Middle frontal gyrus (tissue), 1 donor: ENCODE data around the gene OLA1.

Experiments used
- DNase-seq: peaks from one replicate; pipeline ENCODE4 v3.0.0-alpha.2; 2015; ENCODE audit warnings: low spot score; ENCODE audit errors: extremely low spot score

Gene OLA1

DNA sequence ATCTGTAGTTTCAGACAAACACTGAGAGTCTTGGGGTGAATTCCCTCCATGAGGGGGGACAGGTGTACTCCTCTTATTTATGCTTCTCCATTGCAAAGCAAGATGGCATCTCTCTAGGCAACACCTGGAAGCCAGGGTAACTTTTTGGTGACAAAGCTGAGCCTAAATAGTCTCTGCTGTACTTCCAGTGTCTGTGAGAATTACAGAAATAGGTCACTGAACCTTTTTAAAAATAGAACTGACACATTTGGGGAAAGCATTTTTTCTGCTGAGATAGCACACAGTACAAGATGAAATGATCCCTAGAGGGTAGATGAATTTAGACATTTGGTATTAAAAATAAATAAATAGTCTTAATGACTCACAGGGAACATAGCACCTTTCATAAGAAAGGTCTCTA lies 211.5 kb downstream of the OLA1 start:
- no peak for DNase-seq

DNA sequence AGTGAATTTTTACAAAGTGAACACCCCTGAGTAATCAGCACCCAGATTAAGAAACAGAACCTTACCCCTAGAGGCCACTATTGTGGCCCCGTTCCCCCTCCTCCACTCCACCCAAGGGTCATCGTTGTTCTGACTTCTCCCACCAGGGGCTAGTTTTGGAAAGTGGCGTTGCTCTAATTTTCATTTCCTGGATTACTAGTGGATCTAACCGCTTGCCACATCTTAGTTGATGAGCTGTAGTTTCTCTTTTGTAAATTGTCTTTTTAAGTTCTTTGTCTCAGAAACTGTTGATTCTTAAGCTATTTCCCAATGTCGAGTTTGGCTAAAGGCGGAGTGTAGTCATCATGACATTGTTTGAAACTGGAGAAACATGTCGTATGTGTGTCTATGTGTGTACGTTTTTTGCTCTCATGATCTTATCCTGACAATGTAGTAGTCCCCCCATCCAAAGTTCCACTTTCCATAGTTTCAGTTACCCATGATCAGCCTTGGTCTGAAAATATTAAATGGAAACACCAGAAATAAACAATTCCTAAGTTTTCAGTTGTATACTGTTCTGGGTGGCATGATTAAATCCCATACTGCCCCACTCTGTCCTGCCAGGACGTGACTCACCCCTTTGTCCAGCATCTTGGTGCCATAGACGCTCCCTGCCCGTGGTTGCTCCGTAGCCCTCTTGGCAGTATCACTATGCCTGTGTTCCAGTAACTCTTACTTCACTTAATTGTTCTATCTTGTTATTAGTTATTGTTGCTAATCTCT lies 212.2 kb downstream of the OLA1 start:
- no peak for DNase-seq

DNA sequence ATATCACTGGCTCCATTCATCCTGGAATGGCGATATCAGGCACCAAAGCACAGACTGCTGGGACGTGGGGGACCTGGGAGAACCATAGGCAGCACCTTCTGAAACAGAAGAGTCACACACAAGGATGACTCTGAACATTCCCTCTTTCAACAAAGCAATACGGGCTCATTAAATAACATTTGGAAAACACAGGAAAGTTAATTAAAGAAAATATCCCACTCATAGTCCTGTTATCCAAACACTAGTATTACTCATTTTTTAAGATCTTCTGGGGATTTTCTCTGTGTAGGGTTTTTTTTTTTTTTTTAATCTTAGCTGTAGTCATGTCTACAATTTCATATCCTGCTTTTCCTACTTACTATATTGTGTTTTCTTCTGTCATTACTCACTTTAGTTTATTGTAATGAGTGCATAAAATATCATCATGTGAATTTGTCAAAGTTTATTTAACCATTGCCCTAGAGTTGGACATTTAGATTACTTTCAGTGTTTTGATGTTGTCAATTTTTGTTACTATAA lies 213.2 kb downstream of the OLA1 start:
- no peak for DNase-seq

DNA sequence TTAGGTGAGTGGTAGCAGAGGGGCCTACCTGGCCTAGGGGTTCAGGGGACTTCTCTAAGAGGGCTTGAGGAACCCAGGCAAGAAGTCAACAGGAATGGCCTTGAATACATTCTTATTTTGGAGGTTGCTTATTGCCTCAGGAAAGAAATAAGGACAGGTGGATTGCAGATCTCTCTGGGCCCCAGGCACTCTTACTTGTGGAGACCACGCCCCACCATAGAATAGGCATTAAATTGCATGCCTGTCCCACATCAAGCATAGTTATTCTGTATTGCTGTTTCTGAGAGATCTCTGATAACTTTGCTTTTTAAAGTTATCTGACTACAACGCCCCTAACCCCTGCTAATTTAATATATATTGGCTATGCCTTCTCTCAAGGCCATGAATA lies 215.2 kb downstream of the OLA1 start:
- DNase-seq: no peak

DNA sequence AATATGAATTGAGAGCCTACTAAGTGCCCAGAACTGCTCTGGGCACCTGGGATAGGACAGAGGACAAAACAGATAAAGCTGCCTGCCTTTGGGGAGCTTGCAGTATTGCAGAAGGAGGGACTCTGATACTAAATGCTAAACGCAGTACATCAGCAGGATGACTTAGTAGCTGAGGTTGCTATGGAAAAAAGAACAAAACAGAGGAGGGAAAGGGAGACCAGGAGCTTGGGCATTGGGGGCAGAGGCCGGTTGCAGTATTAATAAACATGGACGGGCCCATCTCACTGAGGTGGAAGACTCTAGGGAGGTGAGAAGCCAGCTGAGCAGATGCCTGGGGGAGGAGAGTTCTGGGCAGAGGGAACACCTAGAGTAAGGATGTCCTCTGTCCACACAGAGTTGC lies 217.1 kb downstream of the OLA1 start:
- no peak for DNase-seq

DNA sequence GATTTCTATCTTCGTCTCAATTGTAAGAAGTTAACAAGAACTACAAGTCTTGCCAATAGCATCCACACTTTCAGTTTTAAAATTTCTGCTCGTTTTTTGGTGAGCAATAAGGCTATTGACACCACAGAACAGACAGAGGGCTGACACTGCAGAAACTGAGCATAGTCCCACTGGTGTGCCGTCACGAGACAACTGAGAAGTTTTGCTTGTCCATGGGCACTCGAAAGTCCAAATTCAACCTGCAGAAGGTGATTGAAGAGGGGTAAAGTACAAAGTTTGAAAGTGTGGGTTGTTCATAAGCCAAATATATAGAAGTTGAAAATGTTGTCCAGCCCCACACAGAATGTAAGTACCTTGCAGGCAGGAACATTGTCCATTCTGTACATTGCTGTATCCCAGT lies 219.4 kb downstream of the OLA1 start:
- no peak for DNase-seq

DNA sequence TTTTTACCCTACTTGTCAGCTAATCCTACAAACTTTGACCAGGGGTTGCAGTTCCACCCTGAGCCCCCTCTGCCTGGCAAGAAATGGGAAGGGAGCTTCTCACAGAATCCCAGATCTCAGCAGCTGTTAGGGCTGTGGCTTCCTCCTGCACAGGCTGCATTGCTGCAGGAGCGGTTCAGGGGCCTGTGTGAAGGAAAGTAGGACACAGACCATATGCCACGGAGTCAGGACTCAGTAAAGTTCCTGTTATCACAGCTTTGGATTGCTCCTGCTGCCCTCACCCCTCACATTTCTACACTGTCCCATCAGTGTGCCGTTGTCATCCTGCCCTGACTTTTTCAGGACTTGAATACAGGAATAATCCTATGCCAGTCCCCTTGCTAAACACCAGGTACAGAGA lies 220.4 kb downstream of the OLA1 start:
- no peak for DNase-seq

DNA sequence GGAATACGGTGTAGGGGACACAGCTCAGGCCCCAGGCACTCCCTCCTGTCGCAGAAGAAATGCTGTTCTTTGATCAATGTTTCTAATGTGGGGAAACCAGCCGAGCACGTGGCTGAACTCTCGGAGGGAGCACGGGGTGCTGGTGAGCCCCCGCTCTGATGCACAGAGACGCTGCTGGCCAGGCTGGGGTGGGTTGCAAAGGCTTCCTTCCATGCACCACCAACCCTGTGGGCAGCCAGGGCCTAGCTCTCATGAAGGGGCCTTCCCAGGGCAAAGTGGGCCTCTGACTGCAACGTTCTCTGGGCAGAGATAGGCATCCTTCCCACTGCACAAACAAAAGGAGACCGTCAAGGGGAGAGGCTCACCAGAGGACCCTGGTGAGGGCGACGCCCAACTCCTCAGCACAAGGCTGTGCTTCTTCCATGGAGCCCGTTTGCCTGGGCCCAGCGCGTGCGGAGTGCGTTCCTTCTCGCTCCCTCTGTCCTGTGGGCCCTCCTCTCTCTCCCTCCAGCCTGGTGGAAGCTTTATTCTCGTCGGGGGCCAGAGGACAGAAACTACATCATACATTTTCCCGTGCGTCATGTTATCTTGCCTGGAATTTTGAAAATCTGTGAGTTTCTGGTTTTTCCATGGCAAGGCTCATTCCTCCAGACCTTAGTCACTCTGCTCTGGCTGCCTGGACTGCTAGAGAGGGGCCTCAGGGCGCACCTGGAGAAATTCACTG lies 222.0 kb downstream of the OLA1 start:
- DNase-seq: no peak

DNA sequence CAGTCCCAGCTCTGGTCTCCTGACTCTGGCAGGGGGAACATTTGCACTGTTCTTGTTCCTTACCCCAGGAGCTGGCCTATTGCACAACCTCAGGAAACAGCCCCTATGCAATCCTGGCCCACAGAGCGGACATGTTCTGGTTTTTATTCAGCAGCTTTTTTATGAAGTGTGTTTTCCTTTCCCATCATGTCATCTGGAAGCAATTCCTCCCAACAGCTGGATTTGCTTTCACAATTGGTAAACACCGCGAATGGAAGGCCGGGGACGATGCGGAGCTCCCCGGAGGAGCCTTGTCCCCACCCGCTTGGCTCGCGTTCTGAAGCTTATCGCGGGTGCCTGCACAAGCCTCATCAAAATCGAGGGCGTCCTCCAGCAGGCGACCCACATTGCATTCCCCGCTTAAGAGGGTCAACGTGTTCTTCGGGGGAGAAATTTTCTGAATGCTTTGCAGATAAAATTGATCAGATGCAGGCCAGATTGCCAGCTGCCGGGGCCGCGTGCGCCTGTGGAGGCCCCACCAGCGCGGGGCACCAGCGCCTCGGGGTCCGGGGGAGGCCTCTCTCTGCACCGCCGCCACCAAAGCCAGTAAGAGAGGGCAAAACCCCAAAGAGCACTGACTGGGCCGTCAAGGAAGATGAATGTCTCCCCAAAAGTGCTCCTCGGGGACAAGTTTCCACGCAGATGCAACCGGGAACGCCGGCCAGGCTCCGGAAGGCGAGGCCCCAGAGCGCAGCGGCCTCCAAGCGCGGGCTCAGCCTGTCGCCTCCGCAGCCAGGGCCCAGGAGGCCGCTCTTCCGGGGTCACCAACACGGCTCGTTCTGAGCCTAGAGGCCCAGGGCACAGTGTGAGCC lies 222.8 kb downstream of the OLA1 start:
- DNase-seq: no peak

DNA sequence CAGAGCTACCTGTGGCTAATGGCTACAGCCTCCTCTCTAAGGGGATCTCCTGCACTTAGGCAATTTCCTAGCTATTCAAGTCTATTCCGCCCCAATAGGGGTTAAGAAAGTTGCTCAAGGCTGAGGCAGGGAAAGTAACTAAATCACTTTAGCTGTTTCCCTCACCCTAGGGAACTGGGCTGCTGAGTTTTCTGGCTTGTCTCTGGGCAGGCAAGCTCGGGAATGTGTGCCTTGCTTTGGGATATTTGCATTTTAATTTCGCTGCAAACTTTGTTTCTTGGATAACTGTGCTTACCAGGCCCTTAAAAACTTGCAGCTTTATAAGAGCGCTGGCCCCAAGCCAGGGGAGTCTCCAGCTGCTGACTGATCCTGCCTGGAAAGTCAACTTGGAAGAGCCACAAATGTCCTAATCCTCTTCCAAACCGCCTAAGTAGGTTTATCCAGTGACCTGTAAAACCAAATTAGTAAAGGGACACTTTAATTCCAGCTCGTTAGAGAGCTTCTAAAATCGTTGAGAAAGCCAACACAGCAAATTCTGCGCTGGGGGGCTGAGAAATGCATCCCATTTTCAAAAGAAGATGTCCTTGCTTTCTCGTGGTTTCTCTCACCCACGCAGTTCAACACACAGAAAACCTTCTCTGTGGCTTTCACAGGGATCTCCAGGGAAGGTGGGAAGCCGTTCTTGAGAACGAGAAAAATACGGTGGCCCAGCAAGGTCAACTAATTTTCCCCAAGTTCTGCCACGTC lies 223.6 kb downstream of the OLA1 start:
- no peak for DNase-seq

DNA sequence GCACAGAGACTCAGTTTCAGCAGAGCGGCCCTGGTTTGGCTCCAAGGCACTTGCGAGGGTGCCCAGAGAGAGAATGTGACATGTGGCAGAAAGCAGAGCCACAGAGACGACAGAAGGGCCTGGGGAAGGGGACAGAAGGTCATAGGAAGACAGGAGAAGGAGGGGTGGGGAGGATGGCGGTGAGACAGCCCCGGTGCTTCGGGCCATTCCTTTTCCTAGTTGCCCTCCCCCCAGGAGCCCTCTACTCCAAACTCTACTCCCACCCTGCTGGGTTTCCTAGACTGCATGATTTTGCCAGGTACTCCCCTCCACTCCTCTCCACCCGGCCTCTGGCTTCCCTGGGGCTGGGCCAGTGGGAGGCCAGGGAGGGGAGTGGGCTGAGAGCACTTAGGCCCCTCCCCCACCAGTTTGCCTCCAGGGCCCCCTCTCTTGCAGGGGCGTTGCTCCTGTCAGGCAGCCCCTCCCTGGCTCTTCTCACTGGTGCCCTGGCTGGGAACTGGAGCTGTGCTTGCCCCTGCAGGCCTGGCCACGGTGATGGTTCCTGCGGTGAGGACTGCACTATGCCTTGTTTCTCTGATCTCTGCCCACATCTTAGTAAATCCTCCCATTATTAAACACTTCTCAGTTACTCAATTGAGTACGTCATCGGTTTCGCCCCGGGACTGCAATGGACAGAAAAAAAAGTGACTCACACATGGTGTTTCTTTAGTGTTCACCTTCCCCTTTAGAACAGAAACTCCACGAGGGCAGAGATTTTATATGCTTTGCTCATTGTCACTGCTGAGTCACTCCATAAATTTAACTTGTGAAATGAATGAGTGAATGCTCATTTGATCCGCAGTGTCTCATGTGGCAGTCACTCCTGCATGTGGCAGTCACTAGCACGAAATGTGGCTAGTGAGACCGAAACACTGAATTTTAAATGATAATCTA lies 224.5 kb downstream of the OLA1 start:
- DNase-seq: no peak
